ENCODE measurements around the gene CALML5. TPM values are rescaled to one million over a fixed set of nuclear protein-coding genes. Genes with fewer than 3 reads are reported as not detected.

The CALML5 gene, protein sequence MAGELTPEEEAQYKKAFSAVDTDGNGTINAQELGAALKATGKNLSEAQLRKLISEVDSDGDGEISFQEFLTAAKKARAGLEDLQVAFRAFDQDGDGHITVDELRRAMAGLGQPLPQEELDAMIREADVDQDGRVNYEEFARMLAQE
- not detected for total RNA-seq

DNA sequence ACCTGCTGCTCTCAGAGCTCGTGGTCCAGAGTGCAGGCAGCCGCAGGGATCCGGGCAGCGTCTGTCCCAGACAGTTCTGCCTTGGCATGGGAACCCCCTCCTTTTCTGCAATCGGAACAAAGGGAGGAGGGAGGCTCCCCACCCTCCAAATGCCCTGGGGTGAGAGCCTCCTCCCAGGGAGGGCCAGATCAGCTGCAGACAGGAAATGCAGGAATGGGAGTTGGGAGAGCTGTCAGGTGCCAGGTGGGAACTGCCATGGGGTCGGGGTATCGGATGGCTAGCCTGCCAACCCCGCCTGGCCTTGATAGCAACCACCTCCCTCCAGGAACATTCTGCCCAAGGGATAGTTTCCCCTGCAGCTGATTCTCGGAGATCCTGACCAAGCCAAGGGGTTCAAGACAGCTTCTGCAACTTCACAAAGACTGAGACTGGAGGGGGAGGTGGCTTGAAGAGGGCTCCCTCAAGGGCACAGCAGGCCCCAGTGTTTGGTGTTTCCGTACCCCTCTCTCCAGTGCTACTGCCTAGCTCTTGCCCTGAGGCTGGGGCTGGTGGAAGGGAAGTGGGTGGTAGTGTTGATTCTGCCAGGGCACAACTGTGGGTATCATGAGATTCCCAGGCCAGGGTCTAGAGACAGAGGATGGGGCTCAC lies at the start of gene CALML5:
Gene CALML5 (minus strand): TSS at position 78 of the 648 bp plus-strand sequence. CDS start 132 bp downstream, outside the sequence.
- TF ChIP-seq POLR2AphosphoS5 (IDR thresholded peaks at IDR 0.05), result no peak
- no peak for TF ChIP-seq EP300 (IDR thresholded peaks at IDR 0.05; ENCODE audit: low read depth)
- TF ChIP-seq, protein P1, sequence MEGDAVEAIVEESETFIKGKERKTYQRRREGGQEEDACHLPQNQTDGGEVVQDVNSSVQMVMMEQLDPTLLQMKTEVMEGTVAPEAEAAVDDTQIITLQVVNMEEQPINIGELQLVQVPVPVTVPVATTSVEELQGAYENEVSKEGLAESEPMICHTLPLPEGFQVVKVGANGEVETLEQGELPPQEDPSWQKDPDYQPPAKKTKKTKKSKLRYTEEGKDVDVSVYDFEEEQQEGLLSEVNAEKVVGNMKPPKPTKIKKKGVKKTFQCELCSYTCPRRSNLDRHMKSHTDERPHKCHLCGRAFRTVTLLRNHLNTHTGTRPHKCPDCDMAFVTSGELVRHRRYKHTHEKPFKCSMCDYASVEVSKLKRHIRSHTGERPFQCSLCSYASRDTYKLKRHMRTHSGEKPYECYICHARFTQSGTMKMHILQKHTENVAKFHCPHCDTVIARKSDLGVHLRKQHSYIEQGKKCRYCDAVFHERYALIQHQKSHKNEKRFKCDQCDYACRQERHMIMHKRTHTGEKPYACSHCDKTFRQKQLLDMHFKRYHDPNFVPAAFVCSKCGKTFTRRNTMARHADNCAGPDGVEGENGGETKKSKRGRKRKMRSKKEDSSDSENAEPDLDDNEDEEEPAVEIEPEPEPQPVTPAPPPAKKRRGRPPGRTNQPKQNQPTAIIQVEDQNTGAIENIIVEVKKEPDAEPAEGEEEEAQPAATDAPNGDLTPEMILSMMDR (IDR thresholded peaks at IDR 0.05), result no peak
- no peak for TF ChIP-seq POLR2A (IDR thresholded peaks at IDR 0.05)
- intact Hi-C loops (cut with DNase I; ENCODE audit: low total_unique reads), result no loop called here
- DNase-seq, result no peak
- no peaks in the 10 kb centered on the region for H3K9me3 ChIP-seq
- no peak within 1 kb of the TSS for H3K4me3 ChIP-seq
- no peak within 1 kb of the TSS for H3K27ac ChIP-seq
- in situ Hi-C loops (cut with MboI; ENCODE audit: low pct_ligation_motif_present in 1 of 4, low pct_unique_long_range_greater_than_20kb in 1 of 4, low sequenced_read_pairs in 3 of 4), result no loop called here
- no peaks in the 10 kb centered on the region for H3K27me3 ChIP-seq
- peaks cover 0 to 19% (median 15%) of the 10 kb centered on the region in 4 donors for H3K4me1 ChIP-seq
- 69% methylated on average over 10 of the region's 10 CpGs; no CpG with 5 or more reads in 1 of the 2 donors for WGBS, 2 donors (ENCODE audit: low coverage in 1 of 2)
- no peaks in the 10 kb centered on the region for H3K36me3 ChIP-seq

DNA sequence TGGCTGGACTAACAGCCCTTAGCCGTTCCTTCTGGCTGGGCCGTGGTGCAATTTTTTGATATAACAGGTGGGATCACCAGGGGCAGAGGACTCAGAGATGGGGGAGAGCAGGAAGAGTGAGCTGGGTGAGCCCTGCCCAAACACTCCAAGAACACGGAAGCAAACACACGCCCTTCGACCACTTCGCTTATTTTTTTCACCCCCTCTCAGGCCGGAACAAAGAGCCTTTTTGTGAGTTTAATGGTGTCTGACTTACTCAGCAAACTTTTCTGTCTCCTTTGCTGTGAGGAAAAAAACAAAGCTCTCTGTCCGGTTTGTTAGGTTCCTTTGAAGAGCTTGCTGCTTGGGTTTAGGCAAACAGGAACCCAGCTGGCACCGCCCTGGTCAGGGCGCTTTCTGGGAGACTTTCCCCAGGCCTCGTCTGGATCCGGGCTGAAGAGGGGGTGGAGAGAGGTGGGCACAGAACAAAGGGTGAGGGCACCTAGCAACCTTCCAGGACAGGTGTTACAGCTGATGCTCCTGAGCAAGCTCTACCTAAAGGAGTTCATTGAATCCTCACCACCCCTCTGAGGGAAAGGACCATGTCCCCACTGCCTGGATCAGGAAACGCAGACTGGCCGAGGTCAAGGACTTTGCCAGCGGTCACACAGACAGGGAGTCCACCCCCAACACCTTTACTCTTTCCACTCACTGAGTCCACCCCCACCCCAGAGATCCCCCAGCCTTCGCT lies 48.7 kb upstream of the CALML5 start:
- Histone ChIP-seq H3K27me3 (no peaks in the 10 kb centered on the region), H3K4me1 (peaks cover 28 to 86% (median 64%) of the 10 kb centered on the region in 4 donors), H3K9me3 (no peaks in the 10 kb centered on the region), H3K36me3 (no peaks in the 10 kb centered on the region), H3K4me3 (peak overlapping the region in 2 of 4 donors; percentile 6 to 31), H3K27ac (peak overlapping the region; percentile 86 to 93 (median 90))
- in situ Hi-C loops (cut with MboI; ENCODE audit: low pct_ligation_motif_present in 1 of 4, low pct_unique_long_range_greater_than_20kb in 1 of 4, low sequenced_read_pairs in 3 of 4), result no loop called here
- peak; percentile 68 for DNase-seq
- intact Hi-C loops (cut with DNase I; ENCODE audit: low total_unique reads), result loop anchor here (5.0 kb wide), 1 partner anchor 269 kb away; no protein-coding TSS in a partner anchor
- TF ChIP-seq, protein P1 (IDR thresholded peaks at IDR 0.05), result no peak
- TF ChIP-seq POLR2AphosphoS5 (IDR thresholded peaks at IDR 0.05), result peak; percentile 2 to 19 (median 10)
- TF ChIP-seq EP300 (IDR thresholded peaks at IDR 0.05; ENCODE audit: low read depth), result no peak
- peak; percentile 44 for TF ChIP-seq POLR2A (IDR thresholded peaks at IDR 0.05)
- 32% methylated on average over 16 of the region's 16 CpGs; no CpG with 5 or more reads in 1 of the 2 donors for WGBS, 2 donors (ENCODE audit: low coverage in 1 of 2)

DNA sequence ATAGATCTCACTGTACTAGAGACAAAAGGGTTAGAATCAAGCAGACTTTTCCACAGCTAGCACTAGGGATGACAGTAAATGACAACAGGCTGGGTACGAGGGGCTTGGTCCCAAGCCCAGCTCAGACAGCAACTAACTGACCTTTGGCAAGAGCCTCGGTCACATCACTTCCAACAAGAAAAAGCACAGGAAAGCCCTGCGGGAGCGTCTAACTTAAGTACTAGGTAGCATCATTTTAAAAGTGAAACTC lies 48.2 kb upstream of the CALML5 start:
- no peak for DNase-seq
- 15% methylated on average over 4 of the region's 4 CpGs; no CpG with 5 or more reads in 1 of the 2 donors for WGBS, 2 donors (ENCODE audit: low coverage in 1 of 2)
- intact Hi-C loops (cut with DNase I; ENCODE audit: low total_unique reads) (loop anchor here (5.0 kb wide), 1 partner anchor 270 kb away; no protein-coding TSS in a partner anchor), in situ Hi-C loops (cut with MboI; ENCODE audit: low pct_ligation_motif_present in 1 of 4, low pct_unique_long_range_greater_than_20kb in 1 of 4, low sequenced_read_pairs in 3 of 4) (no loop called here)
- Histone ChIP-seq H3K4me1 (peaks cover 28 to 83% (median 64%) of the 10 kb centered on the region in 4 donors), H3K27me3 (no peaks in the 10 kb centered on the region), H3K4me3 (peak overlapping the region in 2 of 4 donors; percentile 6 to 31), H3K36me3 (no peaks in the 10 kb centered on the region), H3K27ac (peak overlapping the region; percentile 86 to 93 (median 90)), H3K9me3 (no peaks in the 10 kb centered on the region)
- TF ChIP-seq POLR2AphosphoS5 (IDR thresholded peaks at IDR 0.05), result no peak
- TF ChIP-seq, protein P1 (IDR thresholded peaks at IDR 0.05), result no peak
- no peak for TF ChIP-seq EP300 (IDR thresholded peaks at IDR 0.05; ENCODE audit: low read depth)
- TF ChIP-seq POLR2A (IDR thresholded peaks at IDR 0.05), result no peak

All from transverse colon (tissue), 4 donors.